Naive B cell (primary cell): ENCODE data around the gene MEIS1. TPM values are rescaled to one million over a fixed set of nuclear protein-coding genes. Genes with fewer than 3 reads are reported as not detected.

ENCODE experiments used
- ATAC-seq, 2 donors: fragments of 150-1000 bp; cut with Tn5 transposase; 2 replicates each; pipeline ENCODE4 v1.10.0; 2021; ENCODE audit warnings: low read depth in 2 of 2, mild to moderate bottlenecking in 2 of 2, moderate library complexity in 2 of 2
- DNase-seq: peaks from one replicate; pipeline ENCODE4 v3.0.0; 2022
- H3K27ac Mint-ChIP-seq, 6 donors: one replicate each; pipeline ENCODE4 v1.8.0; 2020 to 2022; ENCODE audit warnings: mild to moderate bottlenecking in 6 of 6, mixed read lengths in 6 of 6, moderate library complexity in 5 of 6, inconsistent platforms in 2 of 6
- H3K27me3 Mint-ChIP-seq, 3 donors: one replicate each; pipeline ENCODE4 v1.8.0; 2021 to 2022; ENCODE audit warnings: mixed read lengths in 3 of 3, mild to moderate bottlenecking in 1 of 3
- H3K36me3 Mint-ChIP-seq, 2 donors: one replicate each; pipeline ENCODE4 v1.8.0; 2020 to 2022; ENCODE audit warnings: mixed read lengths in 2 of 2, inconsistent platforms in 1 of 2, mild to moderate bottlenecking in 1 of 2
- H3K4me1 Mint-ChIP-seq, 3 donors: one replicate each; pipeline ENCODE4 v1.8.0; 2020 to 2022; ENCODE audit warnings: mixed read lengths in 3 of 3, inconsistent platforms in 1 of 3, mild to moderate bottlenecking in 1 of 3, moderate library complexity in 1 of 3
- H3K4me3 Mint-ChIP-seq, 8 donors: one replicate each; pipeline ENCODE4 v1.8.0; 2020 to 2022; ENCODE audit warnings: mild to moderate bottlenecking in 8 of 8, mixed read lengths in 8 of 8, moderate library complexity in 8 of 8, inconsistent platforms in 2 of 8
- H3K9me3 Mint-ChIP-seq, 7 donors: one replicate each; pipeline ENCODE4 v1.8.0; 2020 to 2022; ENCODE audit warnings: mixed read lengths in 7 of 7, mild to moderate bottlenecking in 5 of 7, inconsistent platforms in 2 of 7, moderate library complexity in 1 of 7
- polyA plus RNA-seq, 6 donors: library from polyadenylated mRNA; unstranded; fragments of 300-500 nt; fragmentation: Illumina TruSeq; gene quantifications; one replicate each; pipeline ENCODE4 v1.2.3, GENCODE V29; 2021; ENCODE audit warnings: low read depth in 6 of 6

MEIS1 gene
- polyA plus RNA-seq, 6 donors from 2014 or later, result 0.56 to 1.9 (median 0.90) TPM; not detected in 3

- no peaks in the 10 kb centered on the region for H3K9me3 Mint-ChIP-seq
Observed at GRCh38 chr2:66498289-66498975, 63.5 kb downstream of the MEIS1 start.

GRCh38 chr2:66501267-66501666 is 66.3 kb downstream of the MEIS1 start:
- Mint-ChIP-seq H3K4me1 (no peaks in the 10 kb centered on the region), H3K4me3 (no peak overlapping the region), H3K27me3 (peaks cover 0 to 3% (median 0%) of the 10 kb centered on the region in 3 donors), H3K9me3 (no peaks in the 10 kb centered on the region), H3K27ac (no peak overlapping the region), H3K36me3 (no peaks in the 10 kb centered on the region)
- no peak for ATAC-seq
- DNase-seq, result no peak

More at GRCh38 chr2:66498289-66498975, 63.5 kb downstream of the MEIS1 start:
- Mint-ChIP-seq H3K27me3 (peaks cover 0 to 8% (median 6%) of the 10 kb centered on the region in 3 donors), H3K4me3 (no peak overlapping the region), H3K27ac (no peak overlapping the region), H3K36me3 (no peaks in the 10 kb centered on the region), H3K4me1 (no peaks in the 10 kb centered on the region)
- ATAC-seq, result no peak
- DNase-seq, result no peak

- ATAC-seq (no peak), DNase-seq (no peak)
- H3K36me3 Mint-ChIP-seq, result no peaks in the 10 kb centered on the region
- no peak overlapping the region for H3K27ac Mint-ChIP-seq
- no peaks in the 10 kb centered on the region for H3K9me3 Mint-ChIP-seq
- H3K4me3 Mint-ChIP-seq, result no peak overlapping the region
- H3K27me3 Mint-ChIP-seq, result peaks cover 0 to 9% (median 4%) of the 10 kb centered on the region in 3 donors
- peaks cover 0 to 5% (median 0%) of the 10 kb centered on the region in 3 donors for H3K4me1 Mint-ChIP-seq
Observed at GRCh38 chr2:66506265-66506664, 71.3 kb downstream of the MEIS1 start.

- Mint-ChIP-seq H3K27ac (no peak overlapping the region), H3K9me3 (no peaks in the 10 kb centered on the region), H3K4me1 (peaks cover 0 to 5% (median 0%) of the 10 kb centered on the region in 3 donors), H3K36me3 (no peaks in the 10 kb centered on the region), H3K27me3 (peaks cover 0 to 9% (median 4%) of the 10 kb centered on the region in 3 donors), H3K4me3 (no peak overlapping the region)
- DNase-seq, result no peak
- ATAC-seq, result no peak
Observed at GRCh38 chr2:66507673-66508201, 72.8 kb downstream of the MEIS1 start.

- ATAC-seq, result no peak
- DNase-seq, result no peak
- H3K27me3 Mint-ChIP-seq, result peaks cover 0 to 9% (median 4%) of the 10 kb centered on the region in 3 donors
- peaks cover 0 to 5% (median 0%) of the 10 kb centered on the region in 3 donors for H3K4me1 Mint-ChIP-seq
- H3K27ac Mint-ChIP-seq, result no peak overlapping the region
- peak overlapping the region in 1 of 8 donors; percentile 4 for H3K4me3 Mint-ChIP-seq
- H3K9me3 Mint-ChIP-seq, result no peaks in the 10 kb centered on the region
- no peaks in the 10 kb centered on the region for H3K36me3 Mint-ChIP-seq
Observed at GRCh38 chr2:66508484-66509071, 73.7 kb downstream of the MEIS1 start.

GRCh38 chr2:66509326-66509811 is 74.4 kb downstream of the MEIS1 start:
- Mint-ChIP-seq H3K27me3 (peaks cover 0 to 9% (median 4%) of the 10 kb centered on the region in 3 donors), H3K4me3 (no peak overlapping the region), H3K36me3 (no peaks in the 10 kb centered on the region), H3K27ac (no peak overlapping the region), H3K4me1 (peaks cover 0 to 5% (median 0%) of the 10 kb centered on the region in 3 donors), H3K9me3 (no peaks in the 10 kb centered on the region)
- ATAC-seq (no peak), DNase-seq (no peak)

GRCh38 chr2:66512626-66513025 is 77.7 kb downstream of the MEIS1 start:
- Mint-ChIP-seq H3K4me3 (no peak overlapping the region), H3K9me3 (no peaks in the 10 kb centered on the region), H3K4me1 (peaks cover 0 to 5% (median 0%) of the 10 kb centered on the region in 3 donors), H3K36me3 (no peaks in the 10 kb centered on the region), H3K27me3 (peaks cover 0 to 3% (median 0%) of the 10 kb centered on the region in 3 donors), H3K27ac (no peak overlapping the region)
- DNase-seq (no peak), ATAC-seq (no peak)

GRCh38 chr2:66515743-66516142 is 80.8 kb downstream of the MEIS1 start:
- ATAC-seq (no peak), DNase-seq (no peak)
- H3K27me3 Mint-ChIP-seq, result no peaks in the 10 kb centered on the region
- H3K27ac Mint-ChIP-seq, result no peak overlapping the region
- no peak overlapping the region for H3K4me3 Mint-ChIP-seq
- H3K9me3 Mint-ChIP-seq, result no peaks in the 10 kb centered on the region
- no peaks in the 10 kb centered on the region for H3K36me3 Mint-ChIP-seq
- no peaks in the 10 kb centered on the region for H3K4me1 Mint-ChIP-seq

- ATAC-seq (no peak), DNase-seq (no peak)
- Mint-ChIP-seq H3K27ac (no peak overlapping the region), H3K9me3 (no peaks in the 10 kb centered on the region), H3K36me3 (no peaks in the 10 kb centered on the region), H3K27me3 (no peaks in the 10 kb centered on the region), H3K4me1 (no peaks in the 10 kb centered on the region), H3K4me3 (no peak overlapping the region)
Observed at GRCh38 chr2:66516499-66516898, 81.6 kb downstream of the MEIS1 start.

- ATAC-seq, result no peak
- DNase-seq, result no peak
- Mint-ChIP-seq H3K27ac (no peak overlapping the region), H3K4me3 (no peak overlapping the region), H3K9me3 (no peaks in the 10 kb centered on the region), H3K36me3 (no peaks in the 10 kb centered on the region), H3K27me3 (peaks cover 0 to 8% (median 0%) of the 10 kb centered on the region in 3 donors), H3K4me1 (no peaks in the 10 kb centered on the region)
Observed at GRCh38 chr2:66517772-66518171, 82.8 kb downstream of the MEIS1 start.

GRCh38 chr2:66519264-66519843 is 84.4 kb downstream of the MEIS1 start:
- Mint-ChIP-seq H3K27ac (no peak overlapping the region), H3K9me3 (no peaks in the 10 kb centered on the region), H3K4me3 (no peak overlapping the region), H3K4me1 (no peaks in the 10 kb centered on the region), H3K27me3 (peaks cover 0 to 8% (median 0%) of the 10 kb centered on the region in 3 donors), H3K36me3 (no peaks in the 10 kb centered on the region)
- ATAC-seq (no peak), DNase-seq (no peak)

- no peaks in the 10 kb centered on the region for H3K9me3 Mint-ChIP-seq
- H3K27me3 Mint-ChIP-seq, result peaks cover 0 to 8% (median 0%) of the 10 kb centered on the region in 3 donors
- H3K36me3 Mint-ChIP-seq, result no peaks in the 10 kb centered on the region
- ATAC-seq, result no peak
- DNase-seq, result no peak
- no peak overlapping the region for H3K4me3 Mint-ChIP-seq
- no peaks in the 10 kb centered on the region for H3K4me1 Mint-ChIP-seq
- peak overlapping the region in 1 of 6 donors; percentile 44 for H3K27ac Mint-ChIP-seq
Observed at GRCh38 chr2:66521291-66521922, 86.5 kb downstream of the MEIS1 start.

- ATAC-seq (no peak), DNase-seq (no peak)
- no peaks in the 10 kb centered on the region for H3K4me1 Mint-ChIP-seq
- peaks cover 0 to 8% (median 0%) of the 10 kb centered on the region in 3 donors for H3K27me3 Mint-ChIP-seq
- H3K9me3 Mint-ChIP-seq, result no peaks in the 10 kb centered on the region
- H3K4me3 Mint-ChIP-seq, result no peak overlapping the region
- no peaks in the 10 kb centered on the region for H3K36me3 Mint-ChIP-seq
- no peak overlapping the region for H3K27ac Mint-ChIP-seq
Observed at GRCh38 chr2:66522611-66523376, 87.9 kb downstream of the MEIS1 start.
